BLaER1 (cell line): ENCODE measurements around the gene GGA1.
"Not testable (repeated sequence)": the region's sequence is repeated elsewhere in the genome, so short reads cannot be mapped to it uniquely, and the experiment has no call there.

Experiments
- H3K27ac ChIP-seq: shearing (Covaris generic); formaldehyde crosslinking; 2 replicates; pipeline ENCODE4 v1.8.1; 2022
- H3K27me3 ChIP-seq: shearing (Covaris generic); formaldehyde crosslinking; 2 replicates; pipeline ENCODE4 v1.8.1; 2022
- H3K36me3 ChIP-seq: shearing (Covaris generic); formaldehyde crosslinking; 2 replicates; pipeline ENCODE4 v1.8.1; 2022
- H3K4me1 ChIP-seq: shearing (Covaris generic); formaldehyde crosslinking; 2 replicates; pipeline ENCODE4 v1.8.1; 2022
- H3K4me2 ChIP-seq: shearing (Covaris generic); formaldehyde crosslinking; 2 replicates; pipeline ENCODE4 v1.8.1; 2022
- H3K4me3 ChIP-seq: shearing (Covaris generic); formaldehyde crosslinking; 2 replicates; pipeline ENCODE4 v1.8.1; 2022
- H3K9ac ChIP-seq: shearing (Covaris generic); formaldehyde crosslinking; 2 replicates; pipeline ENCODE4 v1.8.1; 2022
- H3K9me3 ChIP-seq: shearing (Covaris generic); formaldehyde crosslinking; 2 replicates; pipeline ENCODE4 v1.8.1; 2022
- H4K20me1 ChIP-seq: shearing (Covaris generic); formaldehyde crosslinking; 2 replicates; pipeline ENCODE4 v1.8.1; 2022
- Cebpa-rat ChIP-seq: shearing (Covaris generic); IDR thresholded peaks from 2 replicates; pipeline ENCODE4 v1.8.1; 2022

Gene GGA1

DNA sequence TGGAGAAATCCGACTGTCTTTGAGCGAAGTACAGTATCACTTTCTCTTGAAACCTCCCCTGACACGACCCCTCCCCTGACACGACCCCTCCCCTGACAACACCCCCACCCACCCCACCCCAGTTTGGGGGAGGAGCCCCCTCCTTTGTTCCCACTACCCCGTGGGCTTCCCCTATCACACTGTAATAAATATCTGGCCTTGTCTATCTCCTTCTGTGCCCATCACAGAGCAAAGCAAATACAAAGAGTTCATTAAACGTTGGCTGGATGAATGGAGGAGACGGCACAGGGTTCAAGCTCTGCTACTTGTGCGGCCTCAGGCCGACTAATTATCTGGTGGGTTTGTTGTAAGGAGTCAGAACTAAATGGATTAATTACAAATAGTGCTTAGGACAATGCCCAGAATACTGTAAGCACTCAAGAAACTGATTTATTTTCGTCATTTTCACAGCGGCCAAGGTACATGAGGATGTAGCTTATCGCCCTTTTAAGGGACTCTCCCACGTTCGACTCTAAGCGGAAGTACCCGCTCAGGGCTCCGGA lies 628 bp upstream of the GGA1 start:
- Histone ChIP-seq H3K36me3 (peaks cover 17% of the 10 kb centered on the region), H3K9ac (peak overlapping the region; percentile 93), H3K4me1 (peaks cover 56% of the 10 kb centered on the region), H4K20me1 (0 out of 2 replicates have a peak, but pooled peaks cover 12% of the 10 kb centered on the region), H3K4me3 (peak overlapping the region; percentile 95), H3K27me3 (no peaks in the 10 kb centered on the region), H3K4me2 (peak overlapping the region; percentile 73), H3K27ac (peak overlapping the region; percentile 93), H3K9me3 (no peaks in the 10 kb centered on the region)
- TF ChIP-seq Cebpa-rat: no peak

DNA sequence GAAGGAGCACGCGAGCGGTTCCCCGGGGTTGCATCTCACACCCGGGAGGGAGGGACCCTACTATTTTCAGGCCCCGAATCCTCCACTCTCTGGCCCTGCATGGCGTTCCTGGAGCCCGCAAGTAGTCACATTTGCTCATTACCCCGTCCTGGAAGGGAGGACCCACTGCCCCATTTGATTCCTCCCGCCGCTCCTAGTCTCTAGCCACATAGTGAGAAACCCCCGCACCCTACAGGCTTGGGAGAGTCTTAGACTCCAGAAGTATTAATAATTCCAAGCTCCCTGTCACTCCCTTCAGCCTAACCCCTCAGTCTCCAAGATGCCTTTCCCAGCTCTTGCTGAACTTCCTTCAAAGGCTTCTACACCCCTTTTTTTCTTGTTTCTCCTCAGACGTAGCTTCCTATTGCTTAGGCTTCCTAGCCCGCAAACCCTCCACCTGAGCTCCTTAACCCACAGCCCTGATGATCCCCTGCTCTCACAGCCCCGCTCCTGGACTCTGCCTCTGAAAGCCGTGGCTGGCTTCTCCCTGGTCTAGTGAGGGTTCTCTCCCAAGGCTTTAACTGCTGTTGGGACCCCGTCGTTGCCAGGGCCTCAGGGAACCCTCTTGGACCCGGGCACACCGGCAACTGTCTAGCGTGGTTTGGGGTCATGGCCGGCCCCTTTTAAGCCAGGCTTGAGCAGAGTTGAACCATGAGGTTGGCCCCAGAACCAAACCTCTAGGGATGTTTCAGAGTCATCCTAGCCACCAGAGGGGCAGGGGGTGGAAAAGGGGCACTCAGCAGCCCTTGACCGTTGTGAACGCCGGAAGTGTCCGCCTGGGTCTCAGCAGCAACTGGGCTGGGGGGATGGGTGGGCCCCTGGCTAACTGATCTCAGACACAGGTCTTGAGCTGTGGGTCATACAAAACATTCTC lies 862 bp downstream of the GGA1 start:
- Histone ChIP-seq H3K9ac (peak overlapping the region; percentile 93), H3K4me2 (peak overlapping the region; percentile 99), H3K4me1 (peaks cover 56% of the 10 kb centered on the region), H3K27ac (peak overlapping the region; percentile 93), H3K4me3 (peak overlapping the region; percentile 95), H3K9me3 (no peaks in the 10 kb centered on the region), H3K27me3 (no peaks in the 10 kb centered on the region), H3K36me3 (peaks cover 31% of the 10 kb centered on the region), H4K20me1 (0 out of 2 replicates have a peak, but pooled peaks cover 14% of the 10 kb centered on the region)
- TF ChIP-seq Cebpa-rat: no peak

GRCh38 chr22:37610153-37610475 lies 1.5 kb downstream of the GGA1 start:
- Histone ChIP-seq H3K4me2 (peak overlapping the region; percentile 99), H3K36me3 (peaks cover 38% of the 10 kb centered on the region), H3K4me3 (peak overlapping the region; percentile 95), H4K20me1 (0 out of 2 replicates have a peak, but pooled peaks cover 14% of the 10 kb centered on the region), H3K9ac (peak overlapping the region; percentile 93), H3K27ac (peak overlapping the region; percentile 93), H3K4me1 (peaks cover 50% of the 10 kb centered on the region)
- not testable (repeated sequence) for H3K27me3 ChIP-seq, H3K9me3 ChIP-seq

DNA sequence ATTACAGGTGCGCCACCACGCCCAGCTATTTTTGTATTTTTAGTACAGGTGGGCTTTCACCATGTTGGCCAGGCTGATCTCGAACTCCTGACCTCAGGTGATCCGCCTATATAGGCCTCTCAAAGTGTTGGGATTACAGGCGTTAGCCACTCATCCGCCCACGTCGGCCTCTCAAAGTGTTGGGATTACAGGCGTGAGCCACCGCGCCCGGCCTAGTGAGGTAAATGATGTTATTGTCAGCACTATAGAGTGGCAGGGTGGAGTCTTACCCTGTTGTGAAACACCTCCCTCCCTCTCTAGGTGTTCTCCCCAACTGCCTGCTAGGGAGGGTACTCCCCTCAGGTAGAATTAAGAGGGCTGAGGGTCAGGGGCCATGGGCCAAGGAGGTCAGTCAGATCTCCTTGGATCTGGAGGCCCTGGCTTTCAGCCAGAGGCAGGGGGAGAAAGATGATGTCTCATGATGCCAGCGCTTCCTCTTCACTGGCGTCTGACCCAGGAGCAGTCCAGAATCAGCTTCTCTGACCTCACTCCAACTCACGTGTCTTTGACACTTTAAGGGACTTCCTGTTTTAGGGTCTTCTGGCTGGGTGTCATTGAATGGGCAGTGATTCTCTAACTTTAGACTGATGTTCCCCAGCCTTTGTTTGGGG lies 2.0 kb downstream of the GGA1 start:
- no peak for TF ChIP-seq Cebpa-rat
- Histone ChIP-seq H3K36me3 (peaks cover 43% of the 10 kb centered on the region), H4K20me1 (0 out of 2 replicates have a peak, but pooled peaks cover 14% of the 10 kb centered on the region), H3K27me3 (no peaks in the 10 kb centered on the region), H3K4me2 (peak overlapping the region; percentile 99), H3K4me1 (peaks cover 45% of the 10 kb centered on the region), H3K9ac (peak overlapping the region; percentile 93), H3K9me3 (no peaks in the 10 kb centered on the region), H3K4me3 (peak overlapping the region; percentile 95), H3K27ac (peak overlapping the region; percentile 93)

DNA sequence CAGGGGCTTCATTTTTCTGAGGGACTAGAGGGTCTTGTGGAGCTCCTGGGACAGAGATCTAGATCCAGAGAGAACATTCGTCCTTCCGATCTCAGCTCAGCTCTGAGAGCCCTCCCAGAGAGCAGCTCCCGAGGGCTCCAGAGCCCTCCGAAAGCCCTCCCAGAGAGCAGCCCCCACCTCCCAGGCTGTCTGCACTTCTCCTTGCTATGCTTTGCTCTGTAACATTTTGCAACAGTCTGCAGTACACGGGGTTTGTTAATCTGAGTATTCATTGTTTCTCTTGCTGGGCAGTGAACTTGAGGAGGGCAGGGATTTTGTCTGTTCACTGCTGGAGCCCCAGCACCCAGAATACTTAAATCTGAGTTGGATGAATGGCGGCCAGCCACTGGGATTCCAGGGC lies 2.6 kb downstream of the GGA1 start:
- H3K36me3 ChIP-seq: peaks cover 49% of the 10 kb centered on the region
- peaks cover 41% of the 10 kb centered on the region for H3K4me1 ChIP-seq
- peak overlapping the region; percentile 99 for H3K4me2 ChIP-seq
- H3K9ac ChIP-seq: peak overlapping the region; percentile 93; the same call in 1 of the 2 replicates
- H4K20me1 ChIP-seq: 0 out of 2 replicates have a peak, but pooled peaks cover 14% of the 10 kb centered on the region
- peak overlapping the region; percentile 93; the same call in 1 of the 2 replicates for H3K27ac ChIP-seq
- H3K9me3 ChIP-seq: no peaks in the 10 kb centered on the region
- H3K4me3 ChIP-seq: no peak overlapping the region
- no peaks in the 10 kb centered on the region for H3K27me3 ChIP-seq
- TF ChIP-seq Cebpa-rat: no peak

DNA sequence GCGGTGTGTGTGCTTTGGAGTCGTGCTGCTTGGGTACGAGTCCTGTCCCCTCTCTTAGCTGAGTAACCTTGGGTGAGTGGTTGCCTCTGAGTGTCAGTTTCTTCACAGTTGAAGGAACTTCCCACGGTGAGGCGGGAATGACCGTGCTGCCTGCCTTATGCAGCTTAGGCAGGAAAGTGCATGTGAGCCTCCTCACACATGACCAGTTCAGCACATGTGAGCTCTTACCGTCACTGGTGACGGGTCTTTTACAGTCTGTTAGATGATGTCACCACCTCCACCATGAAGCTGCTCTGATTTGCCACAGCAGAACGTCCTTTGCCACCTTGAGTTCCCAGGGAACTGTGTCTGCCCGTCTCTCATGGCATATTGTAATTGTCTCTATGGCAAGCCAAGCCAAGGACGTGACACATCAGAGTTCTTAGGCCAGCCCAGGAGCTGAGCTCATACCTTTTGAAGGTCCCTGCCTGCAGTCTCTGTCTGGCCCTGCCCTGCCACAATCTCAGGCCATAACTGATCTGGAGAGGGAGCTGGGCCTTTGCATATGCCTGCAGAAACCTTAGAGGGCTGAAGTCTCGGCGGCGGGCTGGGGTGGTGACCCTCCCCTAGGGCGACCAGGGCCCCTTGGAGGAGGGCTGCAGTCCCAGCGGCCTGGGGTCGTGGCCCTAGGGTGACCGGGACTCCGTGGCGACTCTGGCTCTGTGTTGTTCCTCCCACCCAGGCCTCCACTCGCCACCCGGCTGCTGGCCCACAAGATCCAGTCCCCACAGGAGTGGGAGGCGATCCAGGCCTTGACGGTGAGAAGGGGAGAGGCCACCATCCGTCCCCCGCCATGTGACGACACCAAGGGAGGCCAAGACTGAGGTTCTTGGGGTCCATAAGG lies 7.8 kb downstream of the GGA1 start:
- Histone ChIP-seq H3K4me3 (no peak overlapping the region), H3K9ac (no peak overlapping the region), H4K20me1 (0 out of 2 replicates have a peak, but pooled peaks cover 7% of the 10 kb centered on the region), H3K9me3 (no peaks in the 10 kb centered on the region), H3K36me3 (peaks cover 95% of the 10 kb centered on the region), H3K27ac (no peak overlapping the region; the same call in 1 of the 2 replicates), H3K4me1 (peaks cover 19% of the 10 kb centered on the region), H3K4me2 (no peak overlapping the region), H3K27me3 (no peaks in the 10 kb centered on the region)
- no peak for TF ChIP-seq Cebpa-rat

DNA sequence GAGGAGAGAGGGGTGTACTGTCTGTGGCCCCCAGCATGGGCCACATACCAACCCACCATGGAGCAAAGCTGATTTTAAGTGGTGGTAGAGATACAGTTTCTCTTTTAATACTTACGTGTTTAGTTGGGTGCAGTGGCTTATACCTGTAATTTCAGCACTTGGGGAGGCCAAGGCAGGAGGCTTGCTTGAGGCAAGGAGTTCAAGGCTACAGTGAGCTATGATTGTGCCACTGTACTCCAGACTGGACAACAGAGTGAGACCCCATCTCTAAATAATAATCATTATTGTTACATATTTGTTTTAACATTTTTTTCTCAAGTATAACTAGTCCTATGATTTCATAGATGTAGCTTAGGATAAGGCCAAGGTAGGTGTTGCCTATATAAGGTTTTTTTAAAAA lies 8.8 kb downstream of the GGA1 start:
- no peak for TF ChIP-seq Cebpa-rat
- Histone ChIP-seq H3K4me1 (peaks cover 16% of the 10 kb centered on the region; the same call in 1 of the 2 replicates), H4K20me1 (0 out of 2 replicates have a peak, but pooled peaks cover 5% of the 10 kb centered on the region), H3K36me3 (peaks cover 97% of the 10 kb centered on the region), H3K27ac (no peak overlapping the region; the same call in 1 of the 2 replicates), H3K4me2 (no peak overlapping the region), H3K9ac (no peak overlapping the region), H3K4me3 (no peak overlapping the region), H3K9me3 (no peaks in the 10 kb centered on the region), H3K27me3 (no peaks in the 10 kb centered on the region)

GRCh38 chr22:37618072-37618656 lies 9.5 kb downstream of the GGA1 start:
- H3K9me3 ChIP-seq: no peaks in the 10 kb centered on the region
- no peak overlapping the region for H3K9ac ChIP-seq
- H3K27me3 ChIP-seq: no peaks in the 10 kb centered on the region
- H3K36me3 ChIP-seq: peaks cover 98% of the 10 kb centered on the region
- no peak overlapping the region for H3K4me2 ChIP-seq
- H3K4me1 ChIP-seq: peaks cover 16% of the 10 kb centered on the region
- no peak overlapping the region for H3K27ac ChIP-seq
- H4K20me1 ChIP-seq: 0 out of 2 replicates have a peak, but pooled peaks cover 1% of the 10 kb centered on the region
- TF ChIP-seq Cebpa-rat: no peak
- no peak overlapping the region for H3K4me3 ChIP-seq

- H3K27me3 ChIP-seq: no peaks in the 10 kb centered on the region
- H3K4me3 ChIP-seq: no peak overlapping the region
- no peaks in the 10 kb centered on the region for H3K9me3 ChIP-seq
- peaks cover 95% of the 10 kb centered on the region for H3K36me3 ChIP-seq
- H4K20me1 ChIP-seq: no peaks in the 10 kb centered on the region
- no peak overlapping the region for H3K9ac ChIP-seq
- no peak overlapping the region for H3K27ac ChIP-seq
- TF ChIP-seq Cebpa-rat: no peak
- H3K4me2 ChIP-seq: no peak overlapping the region
- H3K4me1 ChIP-seq: peaks cover 20% of the 10 kb centered on the region
These were observed 10.0 kb downstream of the GGA1 start for GRCh38 chr22:37618674-37619073.
